ENCODE measurements around the gene RABGEF1. TPM values are rescaled to one million over a fixed set of nuclear protein-coding genes. Genes with fewer than 3 reads are reported as not detected.
"Not testable (repeated sequence)": the region's sequence is repeated elsewhere in the genome, so short reads cannot be mapped to it uniquely, and the experiment has no call there.

RABGEF1 gene
- total and polyA plus RNA-seq, 5 donors from 2014 or later = 16.6 to 30.4 (median 19.1) TPM

DNA sequence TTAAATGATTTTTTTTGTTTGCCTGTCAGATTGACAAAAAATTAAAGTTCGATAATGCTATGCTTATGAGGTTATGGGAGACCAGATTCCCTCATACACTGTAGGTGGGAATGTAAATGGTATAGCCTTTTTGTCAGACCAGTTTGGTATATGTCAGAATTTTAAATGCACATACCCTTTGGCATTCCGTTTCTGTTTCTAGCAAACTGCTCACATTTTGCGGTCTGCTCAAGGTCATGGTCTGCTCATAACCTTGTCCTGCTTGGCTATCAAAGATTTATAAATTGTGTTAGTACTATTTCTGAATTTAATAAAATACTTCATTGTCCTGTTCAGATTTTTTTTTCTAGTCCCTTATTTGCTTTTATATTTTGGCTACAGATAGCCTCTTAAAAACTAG, 15.7 kb downstream of the RABGEF1 start:
- H3K27ac Mint-ChIP-seq, H3K36me3 Mint-ChIP-seq: not testable (repeated sequence)
- H3K4me1 Mint-ChIP-seq = peaks cover 28 to 63% (median 36%) of the 10 kb centered on the region in 4 donors

DNA sequence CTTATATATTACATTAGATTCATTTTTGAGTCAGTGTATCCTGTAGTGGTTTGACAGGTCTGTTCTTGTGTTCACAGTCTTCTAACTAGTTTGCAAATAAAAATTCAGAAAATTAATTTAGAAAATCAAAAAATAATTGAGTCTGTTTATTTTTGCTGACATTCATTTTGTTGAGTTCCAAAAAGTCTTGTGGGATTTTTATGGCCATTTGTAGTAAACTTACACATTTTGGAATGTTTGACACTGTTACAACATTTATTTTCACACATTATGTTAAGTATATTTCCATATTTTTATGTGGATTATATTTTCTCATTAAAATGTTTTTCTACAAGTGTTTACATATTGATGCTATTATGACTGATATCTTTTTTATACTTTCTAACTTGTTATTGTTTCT, 16.4 kb downstream of the RABGEF1 start:
- Histone ChIP-seq H3K4me1 (ENCODE audit: control insufficient read depth, insufficient read depth, low read length, poor library complexity, severe bottlenecking) (peaks cover 12% of the 10 kb centered on the region), H3K9me3 (ENCODE audit: control insufficient read depth in 2 of 2, low read length in 2 of 2) (no peaks in the 10 kb centered on the region), H3K4me3 (ENCODE audit: low read depth, low read length) (no peak overlapping the region), H3K27ac (ENCODE audit: insufficient read depth, low read length, poor library complexity, severe bottlenecking) (no peak overlapping the region), H3K36me3 (ENCODE audit: control insufficient read depth, insufficient read depth, low read length) (no peaks in the 10 kb centered on the region), H3K27me3 (ENCODE audit: control insufficient read depth, insufficient read depth, low read length) (no peaks in the 10 kb centered on the region)
- ATAC-seq (ENCODE audit: low read depth in 2 of 2) (no peak), DNase-seq (no peak)
- Mint-ChIP-seq H3K9me3 (no peaks in the 10 kb centered on the region), H3K4me1 (peaks cover 28 to 57% (median 33%) of the 10 kb centered on the region in 4 donors), H3K27ac (no peak overlapping the region), H3K4me3 (no peak overlapping the region), H3K27me3 (no peaks in the 10 kb centered on the region), H3K36me3 (peaks cover 8% of the 10 kb centered on the region)

More for the DNA sequence above, 15.7 kb downstream of the RABGEF1 start:
- H3K27me3 ChIP-seq (ENCODE audit: control insufficient read depth, insufficient read depth, low read length); H3K27me3 Mint-ChIP-seq; DNase-seq; H3K36me3 ChIP-seq (ENCODE audit: control insufficient read depth, insufficient read depth, low read length); H3K4me3 Mint-ChIP-seq; H3K4me3 ChIP-seq (ENCODE audit: low read depth, low read length); H3K9me3 Mint-ChIP-seq; H3K9me3 ChIP-seq (ENCODE audit: control insufficient read depth in 2 of 2, low read length in 2 of 2); H3K27ac ChIP-seq (ENCODE audit: insufficient read depth, low read length, poor library complexity, severe bottlenecking); ATAC-seq (ENCODE audit: low read depth in 2 of 2): not testable (repeated sequence)
- peaks cover 12% of the 10 kb centered on the region for H3K4me1 ChIP-seq (ENCODE audit: control insufficient read depth, insufficient read depth, low read length, poor library complexity, severe bottlenecking)

DNA sequence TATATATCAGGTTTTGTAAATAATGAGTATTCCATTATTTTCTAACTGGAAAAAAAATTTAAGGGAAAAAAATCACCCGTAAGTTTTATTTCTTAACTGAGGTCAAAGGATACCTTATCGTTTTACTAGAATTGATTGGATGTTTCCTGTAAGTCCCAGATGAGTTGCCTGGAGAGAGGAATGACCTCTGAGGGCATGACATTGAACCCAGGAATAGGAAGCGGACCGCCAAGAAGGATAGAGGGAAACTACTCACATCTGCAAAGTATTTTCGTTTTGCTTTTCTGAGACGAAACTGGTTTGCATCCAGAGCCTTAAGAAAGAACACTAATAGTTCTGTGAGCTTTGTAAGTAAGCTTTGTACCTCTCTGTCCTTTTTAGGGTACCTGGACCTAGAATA, 17.4 kb downstream of the RABGEF1 start:
- H3K4me1 Mint-ChIP-seq = peaks cover 22 to 51% (median 28%) of the 10 kb centered on the region in 4 donors
- peak overlapping the region; percentile 41 for H3K27ac ChIP-seq (ENCODE audit: insufficient read depth, low read length, poor library complexity, severe bottlenecking)
- H3K27ac Mint-ChIP-seq = no peak overlapping the region
- H3K4me1 ChIP-seq (ENCODE audit: control insufficient read depth, insufficient read depth, low read length, poor library complexity, severe bottlenecking) = peaks cover 12% of the 10 kb centered on the region
- H3K36me3 ChIP-seq (ENCODE audit: control insufficient read depth, insufficient read depth, low read length) = no peaks in the 10 kb centered on the region
- peaks cover 0 to 1% (median 0%) of the 10 kb centered on the region in 7 donors for H3K9me3 Mint-ChIP-seq
- H3K36me3 Mint-ChIP-seq = peaks cover 8% of the 10 kb centered on the region
- H3K4me3 ChIP-seq (ENCODE audit: low read depth, low read length) = no peak overlapping the region
- no peaks in the 10 kb centered on the region for H3K9me3 ChIP-seq (ENCODE audit: control insufficient read depth in 2 of 2, low read length in 2 of 2)
- H3K27me3 ChIP-seq (ENCODE audit: control insufficient read depth, insufficient read depth, low read length) = no peaks in the 10 kb centered on the region
- H3K4me3 Mint-ChIP-seq = no peak overlapping the region
- ATAC-seq (ENCODE audit: low read depth in 2 of 2) = no peak
- no peak for DNase-seq
- H3K27me3 Mint-ChIP-seq = no peaks in the 10 kb centered on the region

DNA sequence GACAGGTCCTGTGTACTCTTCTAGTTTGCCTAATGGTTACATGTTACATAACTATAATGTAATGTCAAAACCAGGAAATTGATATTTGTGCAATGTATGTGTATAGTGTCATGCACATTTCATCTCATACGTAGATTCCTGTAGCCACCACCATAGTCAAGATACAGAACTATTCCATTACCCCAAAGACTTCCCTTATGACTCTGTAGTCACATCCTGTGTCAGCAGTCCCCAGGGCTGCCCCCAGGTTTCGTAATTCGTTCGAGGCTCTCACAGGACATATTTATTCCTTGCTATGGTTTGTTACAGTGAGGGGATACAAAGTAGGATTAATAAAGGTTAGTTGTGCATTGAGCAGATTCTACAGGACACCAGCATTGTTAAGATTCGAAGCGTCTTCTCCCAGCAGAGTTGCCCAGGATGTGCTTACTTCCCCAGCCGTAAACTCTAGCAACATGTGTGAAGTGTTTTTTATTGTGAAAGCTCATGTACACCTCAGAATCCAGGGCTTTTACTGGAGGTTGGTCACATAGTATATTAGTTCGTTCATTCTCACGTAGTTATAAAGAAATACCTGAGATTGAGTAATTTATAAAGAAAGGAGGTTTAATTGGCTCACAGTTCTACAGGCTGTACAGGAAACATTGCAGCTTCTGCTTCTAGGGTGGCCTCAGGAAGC, 18.6 kb downstream of the RABGEF1 start:
- peak overlapping the region; percentile 20 to 67 (median 47) for H3K27ac Mint-ChIP-seq

DNA sequence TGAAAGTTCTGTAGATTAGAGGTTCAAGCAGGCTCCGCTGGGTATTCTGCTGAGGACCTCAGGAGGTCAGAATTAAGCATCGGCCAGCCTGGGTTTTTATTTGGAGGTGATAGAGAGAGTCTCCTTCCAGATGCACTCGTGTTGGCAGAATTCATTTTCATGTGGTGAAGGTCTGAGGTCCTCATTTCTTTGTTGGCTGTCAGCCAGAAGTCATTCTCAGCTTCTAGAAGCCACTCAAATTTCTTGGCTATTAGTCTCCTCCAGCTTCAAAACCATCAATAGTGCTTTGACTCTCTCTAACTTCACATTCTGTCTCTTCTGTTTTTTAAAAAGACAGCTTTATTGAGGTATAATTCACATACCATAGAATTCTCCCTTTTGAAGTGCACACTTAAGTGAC, 22.6 kb downstream of the RABGEF1 start:
- peaks cover 32 to 55% (median 40%) of the 10 kb centered on the region in 4 donors for H3K4me1 Mint-ChIP-seq
- ATAC-seq (ENCODE audit: low read depth in 2 of 2) = not testable (repeated sequence)

More for the DNA sequence above, 18.6 kb downstream of the RABGEF1 start:
- ATAC-seq (ENCODE audit: low read depth in 2 of 2) (peak; percentile 58 to 60), DNase-seq (peak in 2 of 3 donors; percentile 25 to 37)
- H3K9me3 ChIP-seq (ENCODE audit: control insufficient read depth in 2 of 2, low read length in 2 of 2) = no peaks in the 10 kb centered on the region
- no peak overlapping the region for H3K4me3 ChIP-seq (ENCODE audit: low read depth, low read length)
- Mint-ChIP-seq H3K27me3 (no peaks in the 10 kb centered on the region), H3K4me1 (peaks cover 22 to 45% (median 28%) of the 10 kb centered on the region in 4 donors), H3K4me3 (no peak overlapping the region), H3K36me3 (peaks cover 13% of the 10 kb centered on the region), H3K9me3 (peaks cover 0 to 5% (median 0%) of the 10 kb centered on the region in 7 donors)
- H3K27ac ChIP-seq (ENCODE audit: insufficient read depth, low read length, poor library complexity, severe bottlenecking) = peak overlapping the region; percentile 41
- no peaks in the 10 kb centered on the region for H3K27me3 ChIP-seq (ENCODE audit: control insufficient read depth, insufficient read depth, low read length)
- peaks cover 12% of the 10 kb centered on the region for H3K4me1 ChIP-seq (ENCODE audit: control insufficient read depth, insufficient read depth, low read length, poor library complexity, severe bottlenecking)
- no peaks in the 10 kb centered on the region for H3K36me3 ChIP-seq (ENCODE audit: control insufficient read depth, insufficient read depth, low read length)

DNA sequence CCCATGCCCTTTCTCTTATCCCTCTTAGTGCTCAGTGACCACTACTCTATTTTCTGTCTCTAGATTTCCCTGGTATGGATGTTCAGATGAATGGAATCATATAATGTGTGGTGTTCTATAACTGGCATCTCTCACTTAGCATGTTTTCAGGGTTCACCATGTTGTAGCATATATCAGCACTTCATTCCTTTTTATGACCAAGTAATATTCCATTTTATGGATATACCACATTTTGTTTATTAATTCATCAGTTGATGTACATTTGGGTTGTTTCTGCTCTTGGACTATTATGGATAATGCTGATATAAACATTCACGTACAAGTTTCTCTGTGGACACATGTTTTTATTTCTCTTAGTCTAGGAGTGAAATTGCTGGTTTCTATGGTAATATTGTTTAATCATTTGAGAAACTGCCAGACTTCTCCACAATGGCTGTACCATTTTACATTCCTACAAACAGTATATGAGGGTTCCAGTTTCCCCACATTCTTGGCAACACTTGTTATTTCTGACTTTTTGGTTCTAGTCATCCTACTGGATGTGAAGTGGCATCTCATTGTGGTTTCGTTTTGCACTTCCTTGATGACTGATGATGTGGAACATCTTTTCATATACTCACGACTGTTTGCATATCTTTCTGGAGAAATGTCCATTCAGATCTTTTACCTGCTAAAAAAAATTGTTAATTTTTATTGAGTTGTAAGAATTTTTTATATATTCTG, 23.3 kb downstream of the RABGEF1 start:
- not testable (repeated sequence) for H3K9me3 ChIP-seq (ENCODE audit: control insufficient read depth in 2 of 2, low read length in 2 of 2); H3K4me3 ChIP-seq (ENCODE audit: low read depth, low read length); ATAC-seq (ENCODE audit: low read depth in 2 of 2); H3K36me3 ChIP-seq (ENCODE audit: control insufficient read depth, insufficient read depth, low read length); H3K27me3 ChIP-seq (ENCODE audit: control insufficient read depth, insufficient read depth, low read length); H3K36me3 Mint-ChIP-seq; DNase-seq; H3K9me3 Mint-ChIP-seq; H3K27ac Mint-ChIP-seq; H3K4me1 ChIP-seq (ENCODE audit: control insufficient read depth, insufficient read depth, low read length, poor library complexity, severe bottlenecking); H3K27ac ChIP-seq (ENCODE audit: insufficient read depth, low read length, poor library complexity, severe bottlenecking); H3K27me3 Mint-ChIP-seq; H3K4me3 Mint-ChIP-seq
- H3K4me1 Mint-ChIP-seq = peaks cover 27 to 53% (median 39%) of the 10 kb centered on the region in 4 donors

More for the DNA sequence above, 22.6 kb downstream of the RABGEF1 start:
- not testable (repeated sequence) for H3K36me3 ChIP-seq (ENCODE audit: control insufficient read depth, insufficient read depth, low read length); H3K4me3 Mint-ChIP-seq; H3K27ac Mint-ChIP-seq; H3K27me3 Mint-ChIP-seq; H3K9me3 ChIP-seq (ENCODE audit: control insufficient read depth in 2 of 2, low read length in 2 of 2); DNase-seq; H3K27me3 ChIP-seq (ENCODE audit: control insufficient read depth, insufficient read depth, low read length); H3K4me1 ChIP-seq (ENCODE audit: control insufficient read depth, insufficient read depth, low read length, poor library complexity, severe bottlenecking); H3K4me3 ChIP-seq (ENCODE audit: low read depth, low read length); H3K9me3 Mint-ChIP-seq; H3K27ac ChIP-seq (ENCODE audit: insufficient read depth, low read length, poor library complexity, severe bottlenecking)
- H3K36me3 Mint-ChIP-seq = peaks cover 13% of the 10 kb centered on the region

DNA sequence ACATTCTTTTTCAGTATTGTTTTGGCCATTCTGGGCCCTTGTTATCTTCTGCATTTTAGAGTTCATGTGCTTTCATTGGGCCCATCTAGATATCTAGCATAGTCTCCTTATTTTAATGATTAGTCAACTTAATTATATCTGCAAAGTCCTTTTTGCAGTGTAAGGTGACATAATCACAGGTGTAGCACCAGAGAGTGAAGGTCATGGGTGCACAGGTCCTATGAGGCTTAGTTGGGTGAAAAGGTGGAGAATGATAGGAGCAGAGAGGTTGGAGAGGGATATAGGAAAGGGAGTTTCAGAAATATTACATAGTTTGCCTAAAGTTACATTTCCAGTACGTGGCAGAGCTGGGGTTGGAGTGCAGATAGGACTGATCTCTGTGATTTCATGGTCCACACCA, 24.4 kb downstream of the RABGEF1 start:
- not testable (repeated sequence) for H3K4me1 ChIP-seq (ENCODE audit: control insufficient read depth, insufficient read depth, low read length, poor library complexity, severe bottlenecking); DNase-seq; H3K27ac ChIP-seq (ENCODE audit: insufficient read depth, low read length, poor library complexity, severe bottlenecking); ATAC-seq (ENCODE audit: low read depth in 2 of 2); H3K4me3 ChIP-seq (ENCODE audit: low read depth, low read length); H3K4me3 Mint-ChIP-seq; H3K9me3 ChIP-seq (ENCODE audit: control insufficient read depth in 2 of 2, low read length in 2 of 2); H3K27me3 Mint-ChIP-seq; H3K36me3 ChIP-seq (ENCODE audit: control insufficient read depth, insufficient read depth, low read length); H3K27me3 ChIP-seq (ENCODE audit: control insufficient read depth, insufficient read depth, low read length); H3K27ac Mint-ChIP-seq; H3K9me3 Mint-ChIP-seq
- Mint-ChIP-seq H3K36me3 (peaks cover 11% of the 10 kb centered on the region), H3K4me1 (peaks cover 24 to 55% (median 44%) of the 10 kb centered on the region in 4 donors)
